HAP-1 (cell line): ENCODE measurements around the gene PRSS3.
A peak's percentile ranks its signal among the peaks of the same experiment; 100 is the strongest.
"Not testable (repeated sequence)": the region's sequence is repeated elsewhere in the genome, so short reads cannot be mapped to it uniquely, and the experiment has no call there.

Experiments
- DNase-seq, 2 experiments: peaks; one replicate each; pipeline ENCODE4 v3.0.0-alpha.2; 2016 to 2020; ENCODE audit warnings: low spot score in 2 of 2
- H3K27me3 ChIP-seq: fragments of 250-450 bp; sonication (Bioruptor Pico); 2 replicates; pipeline ENCODE4 v1.5.1; 2020; ENCODE audit warnings: low read depth, mild to moderate bottlenecking, moderate library complexity
- H3K36me3 ChIP-seq: fragments of 250-450 bp; sonication (Bioruptor Pico); replicated peaks from 2 replicates; pipeline ENCODE4 v1.5.1; 2020; ENCODE audit warnings: mild to moderate bottlenecking
- H3K4me1 ChIP-seq: fragments of 250-450 bp; sonication (Bioruptor Pico); 2 replicates; pipeline ENCODE4 v1.5.1; 2020; ENCODE audit warnings: mild to moderate bottlenecking
- H3K4me3 ChIP-seq: fragments of 250-450 bp; sonication (Bioruptor Pico); 2 replicates; pipeline ENCODE4 v1.5.1; 2020; ENCODE audit warnings: mild to moderate bottlenecking, moderate library complexity
- H3K9me3 ChIP-seq: fragments of 250-450 bp; sonication (Bioruptor Pico); 2 replicates; pipeline ENCODE4 v1.5.1; 2020; ENCODE audit warnings: mild to moderate bottlenecking, moderate library complexity
- in situ Hi-C: fragments of 300-500 bp; cut with MboI; formaldehyde crosslinking; loops from 3 replicates; pipeline ENCODE4 v1.14.3; 2020; ENCODE audit warnings: low sequenced_read_pairs, inconsistent platforms, mixed read lengths

Gene PRSS3

DNA sequence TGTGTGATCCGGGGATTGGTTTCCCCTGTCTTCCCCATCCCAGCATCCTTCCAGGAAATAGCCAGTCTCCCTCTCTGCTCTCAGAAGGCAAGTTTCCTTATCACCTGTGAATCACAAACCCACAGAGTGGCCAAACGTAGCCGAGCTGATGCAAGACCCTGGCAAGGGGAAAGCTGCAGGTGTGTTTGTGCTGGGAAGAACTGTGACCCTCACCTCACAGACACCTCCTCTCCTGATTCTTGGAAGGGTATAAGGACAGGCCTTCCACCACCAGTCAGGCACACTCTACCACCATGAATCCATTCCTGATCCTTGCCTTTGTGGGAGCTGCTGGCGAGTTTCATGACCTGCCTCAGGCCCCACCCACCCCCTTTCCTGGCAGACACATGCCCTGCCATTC is at the start of gene PRSS3:
Gene PRSS3 (plus strand): TSS at position 281 of the 400 bp plus-strand sequence. CDS start 13 bp downstream, at position 294.
- Histone ChIP-seq H3K4me1 (no peaks in the 10 kb centered on the region), H3K9me3 (no peaks in the 10 kb centered on the region; the same call in 1 of the 2 replicates), H3K36me3 (no peaks in the 10 kb centered on the region), H3K27me3 (peaks cover 2% of the 10 kb centered on the region; the same call in 1 of the 2 replicates), H3K4me3 (no peak within 1 kb of the TSS)
- no peak for DNase-seq
- in situ Hi-C loops = no loop called here

DNA sequence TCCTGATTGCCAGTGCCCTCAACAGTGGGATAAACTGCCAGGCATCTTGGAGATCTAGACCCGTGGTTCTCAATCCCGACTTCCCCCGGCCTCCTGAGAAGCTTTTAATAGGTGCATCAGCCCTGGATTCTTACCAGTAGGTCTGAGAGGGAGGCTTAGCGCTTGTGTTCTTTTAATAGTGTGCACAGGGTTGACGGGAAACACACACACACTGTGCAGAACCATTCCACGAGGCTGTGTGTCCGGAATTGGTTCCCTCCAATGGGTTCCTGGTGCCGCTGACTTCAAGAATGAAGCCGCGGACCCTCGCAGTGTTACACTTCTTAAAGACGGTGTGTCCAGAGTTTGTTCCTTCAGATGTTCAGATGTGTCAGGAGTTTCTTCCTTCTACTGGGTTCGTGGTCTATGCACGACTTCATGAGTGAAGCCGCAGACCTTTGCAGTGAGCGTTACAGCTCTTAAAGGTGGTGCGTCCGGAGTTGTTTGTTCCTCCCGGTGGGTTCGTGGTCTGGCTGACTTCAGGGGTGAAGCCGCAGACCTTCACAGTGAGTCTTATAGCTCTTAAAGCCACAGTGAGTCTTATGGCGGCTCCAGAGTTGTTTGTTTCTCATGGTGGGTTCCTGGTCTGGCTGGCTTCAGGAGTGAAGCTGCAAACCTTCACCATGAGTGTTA is 46.6 kb upstream of the PRSS3 start:
- no peaks in the 10 kb centered on the region for H3K36me3 ChIP-seq
- H3K27me3 ChIP-seq = peaks cover 15% of the 10 kb centered on the region
- no peak for DNase-seq
- peaks cover 3% of the 10 kb centered on the region; the same call in 1 of the 2 replicates for H3K4me1 ChIP-seq
- no peaks in the 10 kb centered on the region for H3K9me3 ChIP-seq
- H3K4me3 ChIP-seq = peak overlapping the region; percentile 13
- in situ Hi-C loops = no loop called here

DNA sequence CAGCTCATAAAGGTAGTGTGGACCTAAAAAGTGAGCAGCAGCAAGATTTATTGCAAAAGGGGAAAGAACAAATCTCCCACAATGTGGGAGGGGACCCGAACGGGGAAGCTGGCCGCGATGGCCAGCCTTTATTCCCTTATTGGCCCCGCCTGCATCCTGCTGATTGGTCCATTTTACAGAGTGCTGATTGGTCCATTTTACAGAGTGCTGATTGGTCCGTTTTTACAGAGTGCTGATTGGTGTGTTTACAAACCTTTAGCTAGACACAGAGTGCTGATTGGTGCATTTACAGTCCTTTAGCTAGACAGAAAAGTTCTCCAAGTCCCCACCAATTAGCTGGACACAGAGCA is 46.1 kb upstream of the PRSS3 start:
- H3K9me3 ChIP-seq, H3K4me1 ChIP-seq, H3K36me3 ChIP-seq, in situ Hi-C loops: not testable (repeated sequence)
- DNase-seq = peak in 1 of 2 experiments; percentile 51
- H3K4me3 ChIP-seq = peak overlapping the region; percentile 13
- peaks cover 18% of the 10 kb centered on the region for H3K27me3 ChIP-seq

DNA sequence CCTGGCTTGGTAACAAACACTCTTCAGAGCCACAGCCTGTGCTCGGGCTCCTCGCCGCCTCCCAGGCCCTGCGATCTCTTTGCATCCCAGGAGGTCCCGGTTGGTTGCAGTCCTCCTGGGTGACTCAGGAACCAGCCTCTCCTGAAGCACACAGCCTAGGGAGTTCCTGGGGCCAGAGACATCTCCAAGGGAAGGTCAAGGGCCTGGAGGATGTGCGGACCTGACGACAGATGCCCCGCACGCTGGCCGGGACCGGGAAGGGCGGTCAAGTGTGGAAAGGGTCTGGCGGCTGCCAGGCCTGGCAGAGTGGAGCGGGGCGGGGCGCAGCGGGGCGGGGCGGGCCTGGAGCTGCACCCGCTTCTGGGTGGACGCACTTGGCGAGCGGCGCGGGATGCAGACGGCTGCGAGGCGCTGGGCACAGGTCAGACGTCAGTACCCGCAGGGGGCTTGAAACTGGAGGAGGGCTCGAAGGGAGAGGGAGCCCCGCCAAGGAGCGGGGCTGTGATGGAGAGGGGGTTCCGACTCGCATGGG is 45.0 kb upstream of the PRSS3 start:
- Histone ChIP-seq H3K9me3 (no peaks in the 10 kb centered on the region), H3K36me3 (no peaks in the 10 kb centered on the region), H3K4me1 (peaks cover 3% of the 10 kb centered on the region; the same call in 1 of the 2 replicates), H3K4me3 (no peak overlapping the region), H3K27me3 (peaks cover 26% of the 10 kb centered on the region)
- in situ Hi-C loops = no loop called here
- DNase-seq = no peak

DNA sequence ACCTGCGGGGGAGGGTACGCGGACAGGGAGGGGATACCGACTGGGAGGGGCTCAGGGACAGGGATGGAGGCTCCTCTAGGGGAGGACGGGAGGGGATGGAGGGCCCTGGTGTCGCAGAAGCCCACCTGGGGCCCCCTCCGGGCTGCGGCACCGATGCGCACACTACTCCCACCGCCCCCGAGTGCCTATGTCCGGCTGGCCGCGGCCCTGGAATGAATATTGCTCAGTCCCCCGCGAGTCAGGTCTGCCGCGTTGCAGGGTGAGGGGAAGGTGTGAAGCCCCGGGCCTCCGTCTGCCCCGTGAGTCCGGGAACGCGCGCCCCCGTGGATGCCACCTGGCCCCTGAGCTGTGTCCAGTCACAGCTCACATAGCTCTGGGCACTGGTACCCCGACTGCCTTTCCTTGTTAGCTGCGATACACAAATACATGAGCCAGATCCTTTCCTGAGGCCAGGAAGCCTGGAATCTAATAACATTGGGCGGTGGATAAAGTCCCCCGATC is 44.5 kb upstream of the PRSS3 start:
- peaks cover 3% of the 10 kb centered on the region; the same call in 1 of the 2 replicates for H3K4me1 ChIP-seq
- no peak overlapping the region for H3K4me3 ChIP-seq
- no peaks in the 10 kb centered on the region for H3K36me3 ChIP-seq
- DNase-seq = no peak
- in situ Hi-C loops = no loop called here
- H3K27me3 ChIP-seq = peaks cover 26% of the 10 kb centered on the region
- no peaks in the 10 kb centered on the region for H3K9me3 ChIP-seq

DNA sequence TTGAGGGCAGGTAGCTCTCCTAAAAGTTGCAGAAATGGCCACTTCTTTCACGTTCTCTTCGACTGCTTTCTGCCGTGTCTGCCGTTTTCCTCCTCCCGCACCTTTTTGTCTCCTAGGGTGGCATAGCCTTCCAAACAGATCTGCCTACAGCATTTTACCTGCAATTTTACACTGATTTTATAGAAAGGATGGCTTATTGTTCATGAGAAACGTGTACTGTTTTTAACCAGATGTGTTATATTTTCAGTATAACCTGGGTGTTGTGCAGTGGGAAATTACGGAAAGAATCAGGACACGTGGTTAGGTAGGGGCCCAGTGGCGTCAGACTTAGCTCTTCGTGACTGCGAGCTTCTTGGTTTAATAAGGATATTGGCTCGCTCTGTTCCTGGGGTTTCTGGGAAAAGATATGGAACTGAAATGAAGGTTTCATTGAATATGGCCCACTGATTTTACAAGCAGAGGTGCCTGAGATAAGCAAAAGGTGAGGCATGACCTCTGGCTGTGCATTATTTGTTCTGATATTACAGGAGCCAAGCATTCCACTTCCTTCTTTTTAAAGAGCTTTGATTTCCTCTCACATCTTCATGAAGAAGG is 43.7 kb upstream of the PRSS3 start:
- in situ Hi-C loops = no loop called here
- Histone ChIP-seq H3K9me3 (no peaks in the 10 kb centered on the region), H3K27me3 (peaks cover 26% of the 10 kb centered on the region), H3K36me3 (no peaks in the 10 kb centered on the region), H3K4me3 (no peak overlapping the region), H3K4me1 (peaks cover 3% of the 10 kb centered on the region; the same call in 1 of the 2 replicates)
- DNase-seq = no peak

DNA sequence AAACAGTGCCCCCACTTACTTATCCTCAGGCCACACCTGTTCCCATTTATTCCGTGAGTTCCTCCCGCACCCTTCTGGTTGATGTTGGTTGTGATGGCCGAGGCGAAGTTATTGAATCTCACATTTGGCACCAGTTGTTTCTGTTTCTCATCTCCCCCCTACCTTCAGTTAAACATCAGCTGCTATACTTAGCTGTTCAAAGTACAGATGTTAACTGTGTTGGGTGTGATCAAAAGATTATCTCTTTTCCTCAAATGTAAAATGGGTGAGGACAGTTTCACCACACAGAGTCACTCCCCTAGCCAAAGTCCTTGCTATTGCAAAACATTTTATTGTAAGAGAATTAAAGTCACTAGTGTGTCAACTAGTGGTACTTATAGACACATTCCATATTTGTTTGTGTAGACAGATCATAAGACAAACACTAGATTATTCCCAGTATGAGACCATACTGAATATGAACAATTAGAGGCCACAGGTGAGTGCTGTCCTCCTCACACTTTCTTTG is 43.2 kb upstream of the PRSS3 start:
- Histone ChIP-seq H3K9me3 (no peaks in the 10 kb centered on the region), H3K4me3 (no peak overlapping the region), H3K27me3 (peaks cover 26% of the 10 kb centered on the region), H3K4me1 (peaks cover 3% of the 10 kb centered on the region; the same call in 1 of the 2 replicates), H3K36me3 (no peaks in the 10 kb centered on the region)
- DNase-seq = no peak
- in situ Hi-C loops = no loop called here

DNA sequence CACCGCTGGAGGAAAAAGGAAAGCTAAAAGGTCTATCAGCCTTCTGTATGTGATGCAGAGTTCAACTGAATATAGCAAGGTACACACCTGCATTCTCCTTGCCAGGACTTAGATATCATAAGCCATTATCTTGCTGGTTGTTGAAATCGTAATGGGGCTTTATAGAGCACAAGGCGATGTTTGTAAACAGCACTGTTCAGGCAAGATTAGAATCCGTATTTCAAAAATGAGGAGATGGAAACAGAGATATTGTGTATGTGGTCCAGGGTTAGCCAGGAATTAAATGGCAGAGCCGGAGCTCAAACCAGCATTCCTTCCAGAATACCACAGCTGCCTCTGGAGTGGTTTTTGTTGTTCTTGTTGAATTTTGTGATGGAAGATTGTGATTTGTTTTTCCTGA is 42.6 kb upstream of the PRSS3 start:
- H3K4me1 ChIP-seq, H3K4me3 ChIP-seq, H3K36me3 ChIP-seq, DNase-seq, H3K9me3 ChIP-seq, in situ Hi-C loops: not testable (repeated sequence)
- H3K27me3 ChIP-seq = peaks cover 26% of the 10 kb centered on the region

DNA sequence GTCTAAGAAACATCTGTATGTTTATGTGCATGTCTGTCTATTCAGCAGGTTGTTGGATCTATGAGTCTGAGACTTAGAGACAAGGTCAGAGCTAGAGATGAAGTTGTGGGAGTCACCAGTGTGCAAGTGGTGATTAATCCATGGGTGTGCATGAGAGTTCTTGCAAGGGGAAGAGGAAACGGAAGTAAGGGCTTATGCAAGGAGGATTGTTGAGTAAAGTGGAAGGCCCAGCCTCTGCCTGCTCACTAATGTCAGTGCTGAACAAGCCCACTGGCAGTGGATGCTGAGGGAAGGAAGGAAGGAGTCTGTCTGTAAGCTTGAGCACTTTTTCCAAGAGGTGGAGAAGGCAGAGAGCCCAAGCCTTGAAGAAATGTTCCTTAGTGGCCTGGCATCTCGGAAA is 35.7 kb upstream of the PRSS3 start:
- DNase-seq, H3K4me3 ChIP-seq, H3K9me3 ChIP-seq, in situ Hi-C loops, H3K36me3 ChIP-seq, H3K4me1 ChIP-seq, H3K27me3 ChIP-seq: not testable (repeated sequence)

DNA sequence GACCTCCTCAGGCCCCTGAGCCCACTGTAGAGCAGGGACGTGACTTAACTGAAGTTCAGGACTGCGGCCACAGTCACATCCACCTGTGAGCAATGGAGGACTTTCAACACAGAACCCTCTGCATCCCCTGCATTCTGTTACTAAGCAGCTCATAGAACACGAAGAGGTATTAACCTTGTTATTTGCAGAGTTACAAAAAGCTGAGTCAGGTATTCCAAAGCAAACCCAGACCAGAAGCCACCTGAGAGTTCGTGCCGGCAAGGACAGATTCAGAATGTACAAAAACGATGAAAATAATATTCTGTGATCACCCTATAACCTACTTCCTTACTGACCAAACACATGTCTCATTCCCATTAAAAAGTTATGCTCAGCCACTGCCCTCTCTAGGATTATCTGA is 33.0 kb upstream of the PRSS3 start:
- no peak overlapping the region for H3K4me3 ChIP-seq
- H3K27me3 ChIP-seq = no peaks in the 10 kb centered on the region
- no peak for DNase-seq
- H3K4me1 ChIP-seq = no peaks in the 10 kb centered on the region
- in situ Hi-C loops = no loop called here
- H3K9me3 ChIP-seq = no peaks in the 10 kb centered on the region
- H3K36me3 ChIP-seq = no peaks in the 10 kb centered on the region

DNA sequence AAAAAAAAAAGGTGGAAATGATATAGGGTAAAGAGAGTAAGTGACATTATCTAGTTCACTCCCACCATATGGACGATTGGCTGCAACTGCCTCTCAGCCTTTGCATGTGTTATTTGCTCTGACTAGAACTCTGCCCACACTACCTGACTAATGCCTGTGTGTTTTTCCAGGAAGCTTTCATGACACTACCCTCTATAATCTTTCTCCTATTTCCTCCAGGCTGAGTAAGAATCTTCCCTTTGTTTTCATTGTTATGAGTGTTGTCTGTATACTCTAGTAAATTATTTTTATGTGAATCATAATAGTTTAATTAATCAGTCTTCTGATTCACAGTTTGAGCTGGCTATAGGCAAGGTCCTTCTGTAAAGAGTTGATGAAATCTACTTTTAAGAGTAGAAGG is 31.7 kb upstream of the PRSS3 start:
- H3K27me3 ChIP-seq, DNase-seq, H3K4me3 ChIP-seq, in situ Hi-C loops, H3K9me3 ChIP-seq, H3K4me1 ChIP-seq, H3K36me3 ChIP-seq: not testable (repeated sequence)

DNA sequence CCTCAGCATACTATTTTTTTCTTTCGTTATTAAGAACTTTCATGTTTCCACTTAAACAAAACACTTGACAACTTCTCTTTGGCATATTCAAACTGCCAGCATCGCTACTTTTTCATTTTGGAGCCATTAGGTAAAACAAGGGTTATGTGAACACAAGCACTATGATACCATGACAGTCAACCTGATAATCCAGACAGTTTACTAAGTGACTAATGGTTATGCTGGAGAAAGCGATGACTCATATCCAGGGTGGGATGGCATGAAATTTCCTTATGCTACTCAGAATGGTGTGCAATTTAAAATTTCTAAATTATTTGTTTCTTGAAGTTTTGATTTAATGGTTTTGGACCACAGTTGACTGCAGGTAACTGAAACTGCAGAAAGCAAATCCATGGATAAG is 29.9 kb upstream of the PRSS3 start:
- Histone ChIP-seq H3K4me3 (no peak overlapping the region), H3K27me3 (no peaks in the 10 kb centered on the region), H3K36me3 (no peaks in the 10 kb centered on the region), H3K9me3 (no peaks in the 10 kb centered on the region), H3K4me1 (no peaks in the 10 kb centered on the region)
- DNase-seq = no peak
- in situ Hi-C loops = no loop called here

DNA sequence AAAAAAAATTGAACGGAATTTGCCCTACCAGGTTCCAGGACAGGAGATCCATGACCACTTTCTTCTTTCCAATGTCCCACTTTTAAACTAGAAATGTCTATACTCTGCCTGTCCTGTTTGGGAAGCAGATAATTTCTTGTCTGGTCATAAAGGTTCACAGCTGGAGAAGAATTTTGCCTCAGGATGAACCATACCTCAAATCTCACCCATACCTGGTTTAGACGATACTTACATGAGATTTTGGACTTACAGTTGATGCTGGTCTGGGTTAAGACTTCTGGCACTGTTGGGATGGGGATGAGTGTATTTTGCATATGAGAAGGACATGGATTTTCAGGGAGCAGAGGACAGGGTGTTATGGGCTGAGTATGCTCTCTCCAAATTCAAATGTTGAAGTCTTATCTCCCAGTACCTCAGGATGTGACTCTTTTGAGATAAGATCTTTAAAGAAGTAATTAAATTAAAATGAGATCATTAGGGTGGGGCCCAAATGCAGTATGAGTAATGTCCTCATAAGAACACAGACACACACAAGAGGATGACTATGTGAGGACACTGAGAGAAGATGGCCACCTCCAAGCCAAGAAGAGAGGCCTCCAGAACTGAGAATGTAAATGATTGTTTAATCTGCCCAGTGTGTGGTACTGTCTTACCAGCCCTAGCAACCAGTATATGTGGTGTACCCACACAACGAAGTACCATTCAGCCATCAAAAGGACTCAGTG is 25.0 kb upstream of the PRSS3 start:
- DNase-seq, H3K4me1 ChIP-seq, in situ Hi-C loops, H3K36me3 ChIP-seq, H3K27me3 ChIP-seq, H3K4me3 ChIP-seq, H3K9me3 ChIP-seq: not testable (repeated sequence)

DNA sequence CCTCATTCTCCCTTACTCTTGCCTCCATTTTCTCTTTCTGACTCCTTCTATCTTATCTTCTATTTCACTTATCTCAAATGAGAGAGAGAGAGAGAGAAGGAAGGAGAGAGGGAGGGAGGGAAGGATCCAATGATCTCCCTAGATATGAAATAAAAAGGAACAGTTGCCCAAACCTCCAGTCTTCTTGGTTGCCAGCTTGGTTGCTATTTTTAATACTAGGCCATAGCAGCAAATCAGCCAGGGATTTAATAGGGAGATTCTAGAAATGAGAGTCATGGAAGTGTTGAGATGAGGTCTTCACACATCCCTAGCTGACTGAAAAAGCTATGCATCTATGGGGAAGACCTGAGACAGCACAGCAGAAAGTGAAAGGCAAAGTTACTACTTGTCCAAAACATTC is 22.2 kb upstream of the PRSS3 start:
- in situ Hi-C loops, H3K36me3 ChIP-seq, H3K9me3 ChIP-seq, H3K4me1 ChIP-seq, DNase-seq, H3K27me3 ChIP-seq, H3K4me3 ChIP-seq: not testable (repeated sequence)
